Measurements from ENCODE around the gene DLG2. TPM values are rescaled to one million over a fixed set of nuclear protein-coding genes. Genes with fewer than 3 reads are reported as not detected.

Gene DLG2
- total RNA-seq, 1 donor from 2014 or later: 2.4 TPM

DNA sequence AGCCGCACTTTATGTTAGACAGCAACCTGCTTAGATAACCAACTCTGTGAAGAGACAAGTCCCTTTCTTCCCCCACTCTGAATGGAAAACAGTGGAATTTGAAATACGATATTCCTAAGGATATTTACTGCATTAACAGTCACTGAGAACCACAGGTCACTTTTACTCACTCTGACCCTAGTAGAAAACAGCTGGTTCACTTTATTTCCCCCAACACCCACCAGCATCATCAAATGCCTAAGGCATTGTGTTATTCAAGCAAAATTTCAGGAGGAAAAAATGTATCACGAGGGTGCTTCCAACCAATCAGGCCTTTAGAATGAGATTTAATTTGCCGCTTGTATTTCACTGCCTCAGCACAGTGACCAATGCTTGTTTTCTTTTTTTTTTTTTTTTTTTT, 1206.9 kb downstream of the DLG2 start:
- Mint-ChIP-seq H3K27me3 (peaks cover 4% of the 10 kb centered on the region), H3K4me3 (ENCODE audit: low read depth) (no peak overlapping the region), H3K4me1 (ENCODE audit: low read depth) (peaks cover 6% of the 10 kb centered on the region), H3K9me3 (ENCODE audit: low read depth) (no peaks in the 10 kb centered on the region), H3K36me3 (ENCODE audit: insufficient read depth) (no peaks in the 10 kb centered on the region), H3K27ac (no peak overlapping the region)
- no peak for DNase-seq (ENCODE audit: low spot score, unreplicated experiment)
- no peak for TF ChIP-seq CTCF (IDR thresholded peaks at IDR 0.05; ENCODE audit: unreplicated experiment)

- H3K9me3 Mint-ChIP-seq (ENCODE audit: low read depth): no peaks in the 10 kb centered on the region
- no peak for TF ChIP-seq CTCF (IDR thresholded peaks at IDR 0.05; ENCODE audit: unreplicated experiment)
- H3K36me3 Mint-ChIP-seq (ENCODE audit: insufficient read depth): no peaks in the 10 kb centered on the region
- H3K27me3 Mint-ChIP-seq: peaks cover 4% of the 10 kb centered on the region
- no peak overlapping the region for H3K27ac Mint-ChIP-seq
- DNase-seq (ENCODE audit: low spot score, unreplicated experiment): no peak
- H3K4me3 Mint-ChIP-seq (ENCODE audit: low read depth): no peak overlapping the region
- peaks cover 6% of the 10 kb centered on the region for H3K4me1 Mint-ChIP-seq (ENCODE audit: low read depth)
Observed at GRCh38 chr11:84419616-84420015, 1207.5 kb downstream of the DLG2 start.

DNA sequence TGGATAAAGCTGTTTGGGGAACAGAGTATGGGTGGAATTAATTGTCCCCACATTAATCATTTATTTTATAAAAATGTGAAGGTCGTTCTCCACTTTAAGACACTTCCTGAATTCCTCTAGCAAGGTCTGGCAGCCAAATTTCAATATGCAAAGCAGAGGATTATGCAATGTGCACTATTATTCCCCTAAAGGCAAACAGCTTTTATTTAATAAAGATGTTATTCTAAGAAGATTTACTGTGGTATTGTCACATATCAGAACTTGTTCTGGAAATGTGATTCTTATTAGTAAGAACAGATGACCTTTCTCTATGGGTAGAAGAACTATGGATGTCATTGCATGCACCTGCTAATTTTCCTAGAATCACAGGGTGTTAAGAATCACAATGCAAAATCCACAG, 1212.2 kb downstream of the DLG2 start:
- no peaks in the 10 kb centered on the region for H3K36me3 Mint-ChIP-seq (ENCODE audit: insufficient read depth)
- DNase-seq (ENCODE audit: low spot score, unreplicated experiment): no peak
- TF ChIP-seq CTCF (IDR thresholded peaks at IDR 0.05; ENCODE audit: unreplicated experiment): no peak
- H3K4me1 Mint-ChIP-seq (ENCODE audit: low read depth): peaks cover 5% of the 10 kb centered on the region
- H3K27me3 Mint-ChIP-seq: peaks cover 4% of the 10 kb centered on the region
- H3K4me3 Mint-ChIP-seq (ENCODE audit: low read depth): no peak overlapping the region
- H3K27ac Mint-ChIP-seq: no peak overlapping the region
- H3K9me3 Mint-ChIP-seq (ENCODE audit: low read depth): no peaks in the 10 kb centered on the region

DNA sequence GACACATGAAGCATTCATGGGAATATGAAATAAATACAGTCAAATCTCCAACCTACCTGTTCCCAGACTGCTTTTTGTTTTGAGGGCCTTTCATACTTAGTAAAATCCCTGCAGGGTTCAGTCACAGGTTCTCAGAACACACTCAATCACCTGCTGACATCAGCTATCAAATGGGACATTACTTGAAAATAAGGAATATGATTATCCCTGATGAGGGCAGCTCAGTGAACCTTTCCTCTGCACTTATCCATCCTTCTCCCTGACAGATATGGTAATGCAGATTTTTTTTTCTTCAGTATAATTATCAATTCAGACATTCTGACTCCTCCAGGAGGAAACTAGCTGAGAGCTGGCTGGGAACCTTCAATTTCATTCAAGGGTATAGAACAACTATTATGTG, 1213.6 kb downstream of the DLG2 start:
- no peak overlapping the region for H3K27ac Mint-ChIP-seq
- no peak for TF ChIP-seq CTCF (IDR thresholded peaks at IDR 0.05; ENCODE audit: unreplicated experiment)
- no peaks in the 10 kb centered on the region for H3K4me1 Mint-ChIP-seq (ENCODE audit: low read depth)
- no peaks in the 10 kb centered on the region for H3K9me3 Mint-ChIP-seq (ENCODE audit: low read depth)
- H3K27me3 Mint-ChIP-seq: peaks cover under 1% of the 10 kb centered on the region
- H3K36me3 Mint-ChIP-seq (ENCODE audit: insufficient read depth): no peaks in the 10 kb centered on the region
- H3K4me3 Mint-ChIP-seq (ENCODE audit: low read depth): no peak overlapping the region
- DNase-seq (ENCODE audit: low spot score, unreplicated experiment): no peak

DNA sequence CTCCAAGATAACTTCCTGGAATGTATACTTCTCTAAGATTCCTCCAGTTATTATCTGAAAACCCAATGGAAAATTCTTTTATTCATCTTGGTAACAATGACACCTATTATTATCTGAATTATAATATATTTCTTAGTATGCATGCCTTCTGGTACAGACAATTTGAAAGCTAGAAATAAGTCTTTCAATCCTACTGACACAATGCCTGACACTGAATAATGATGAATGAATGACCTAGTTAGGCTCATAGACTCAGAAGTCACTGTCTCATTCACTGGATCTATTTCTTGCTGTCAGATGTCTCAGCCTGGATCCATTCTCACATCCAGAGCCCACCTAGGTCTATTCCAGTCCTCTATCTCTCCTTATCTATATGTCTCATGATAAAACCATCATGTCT, 1214.3 kb downstream of the DLG2 start:
- Mint-ChIP-seq H3K9me3 (ENCODE audit: low read depth) (no peaks in the 10 kb centered on the region), H3K36me3 (ENCODE audit: insufficient read depth) (no peaks in the 10 kb centered on the region), H3K27me3 (no peaks in the 10 kb centered on the region), H3K4me1 (ENCODE audit: low read depth) (no peaks in the 10 kb centered on the region), H3K4me3 (ENCODE audit: low read depth) (no peak overlapping the region), H3K27ac (no peak overlapping the region)
- no peak for TF ChIP-seq CTCF (IDR thresholded peaks at IDR 0.05; ENCODE audit: unreplicated experiment)
- no peak for DNase-seq (ENCODE audit: low spot score, unreplicated experiment)
